HCT116 (cell line): Measurements from ENCODE around the gene GPD1L.

Experiments used
- EGR1 ChIP-seq: IDR thresholded peaks from 2 replicates; pipeline ENCODE4 v1.6.1; 2012; ENCODE audit warnings: low read depth
- EZH2 ChIP-seq: fragments of 200-600 bp; sonication (generic); IDR thresholded peaks from 2 replicates; pipeline ENCODE4 v1.6.1; 2017; ENCODE audit warnings: antibody characterized with exemption, mixed run types
- JUND ChIP-seq: IDR thresholded peaks from 2 replicates; pipeline ENCODE4 v1.6.1; 2012
- POLR2A ChIP-seq: IDR thresholded peaks from 2 replicates; pipeline ENCODE4 v1.7.0; 2011; ENCODE audit warnings: borderline replicate concordance; ENCODE audit not compliant: insufficient read depth, insufficient read length; ENCODE audit errors: extremely low read depth
- SP1 ChIP-seq: IDR thresholded peaks from 2 replicates; pipeline ENCODE4 v1.6.1; 2012; ENCODE audit warnings: low read depth
- SRF ChIP-seq: IDR thresholded peaks from 2 replicates; pipeline ENCODE4 v1.6.1; 2012; ENCODE audit warnings: low read depth
- TCF7L2 ChIP-seq: IDR thresholded peaks from 2 replicates; pipeline ENCODE4 v1.7.0; 2011; ENCODE audit warnings: borderline replicate concordance, inconsistent platforms; ENCODE audit not compliant: insufficient read depth, insufficient read length; ENCODE audit errors: extremely low read depth
- YY1 ChIP-seq: IDR thresholded peaks from 2 replicates; pipeline ENCODE4 v1.6.1; 2011; ENCODE audit warnings: low read length, low read depth, moderate library complexity, mild to moderate bottlenecking; ENCODE audit not compliant: insufficient replicate concordance; ENCODE audit errors: extremely low read depth
- ZNF274 ChIP-seq: fragments of 200-500 bp; sonication (Bioruptor generic); IDR thresholded peaks from 2 replicates; pipeline ENCODE4 v1.6.1; 2014; ENCODE audit warnings: mild to moderate bottlenecking, low read depth, low read length, inconsistent platforms
- TF ChIP-seq, protein P1 (sequence below), 3 experiments: fragments of 200-600 bp in 1 of 3; sonication (generic) in 1 of 3; IDR thresholded peaks in 2 of 3; conservative IDR thresholded peaks in 1 of 3; 2 replicates each; pipeline ENCODE4 v1.5.1; 2012 to 2017; ENCODE audit warnings: low read depth in 2 of 3, low read length in 2 of 3, antibody characterized with exemption in 1 of 3, borderline replicate concordance in 1 of 3, control low read depth in 1 of 3, mild to moderate bottlenecking in 1 of 3, mixed read lengths in 1 of 3, mixed run types in 1 of 3, moderate library complexity in 1 of 3; ENCODE audit not compliant: insufficient read depth in 1 of 3
- TF ChIP-seq, protein P2 (sequence below): IDR thresholded peaks from 2 replicates; pipeline ENCODE4 v1.6.1; 2012
- TF ChIP-seq, protein P3 (sequence below): IDR thresholded peaks from 2 replicates; pipeline ENCODE4 v1.6.1; 2012; ENCODE audit warnings: low read depth
- TF ChIP-seq, protein P4 (sequence below): IDR thresholded peaks from 2 replicates; pipeline ENCODE4 v1.6.1; 2012

DNA sequence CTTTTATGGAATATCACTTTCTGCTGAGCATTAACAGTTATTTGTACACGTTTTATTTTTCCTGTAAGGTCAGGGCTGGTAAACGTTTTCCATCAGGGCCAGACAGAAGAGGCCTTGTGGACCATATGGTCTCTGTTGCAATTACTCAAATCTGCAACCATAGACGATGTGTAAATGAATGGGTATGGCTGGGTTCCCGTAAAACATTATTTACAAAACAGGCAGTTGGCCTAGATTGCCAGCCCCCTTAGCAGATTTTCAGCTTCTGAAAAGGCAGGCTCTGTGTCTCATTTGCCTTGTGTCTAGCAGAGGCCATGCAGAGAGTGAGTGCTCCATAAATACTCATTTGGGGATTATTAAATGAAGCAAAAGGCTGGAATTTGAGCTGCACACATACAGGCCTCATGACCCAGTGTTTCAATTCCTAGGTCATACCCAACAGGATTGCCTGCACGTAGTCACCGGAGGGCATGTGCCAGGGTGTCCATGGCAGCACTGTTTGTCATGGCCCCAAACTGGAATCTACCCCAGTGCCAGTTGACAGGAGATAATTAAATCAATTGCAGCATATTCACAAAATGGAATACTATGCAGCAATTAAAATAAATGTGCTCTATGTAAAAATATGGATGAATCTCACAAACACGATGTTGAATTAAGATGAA, 51.3 kb downstream of the GPD1L start:
- TF ChIP-seq, protein P1, sequence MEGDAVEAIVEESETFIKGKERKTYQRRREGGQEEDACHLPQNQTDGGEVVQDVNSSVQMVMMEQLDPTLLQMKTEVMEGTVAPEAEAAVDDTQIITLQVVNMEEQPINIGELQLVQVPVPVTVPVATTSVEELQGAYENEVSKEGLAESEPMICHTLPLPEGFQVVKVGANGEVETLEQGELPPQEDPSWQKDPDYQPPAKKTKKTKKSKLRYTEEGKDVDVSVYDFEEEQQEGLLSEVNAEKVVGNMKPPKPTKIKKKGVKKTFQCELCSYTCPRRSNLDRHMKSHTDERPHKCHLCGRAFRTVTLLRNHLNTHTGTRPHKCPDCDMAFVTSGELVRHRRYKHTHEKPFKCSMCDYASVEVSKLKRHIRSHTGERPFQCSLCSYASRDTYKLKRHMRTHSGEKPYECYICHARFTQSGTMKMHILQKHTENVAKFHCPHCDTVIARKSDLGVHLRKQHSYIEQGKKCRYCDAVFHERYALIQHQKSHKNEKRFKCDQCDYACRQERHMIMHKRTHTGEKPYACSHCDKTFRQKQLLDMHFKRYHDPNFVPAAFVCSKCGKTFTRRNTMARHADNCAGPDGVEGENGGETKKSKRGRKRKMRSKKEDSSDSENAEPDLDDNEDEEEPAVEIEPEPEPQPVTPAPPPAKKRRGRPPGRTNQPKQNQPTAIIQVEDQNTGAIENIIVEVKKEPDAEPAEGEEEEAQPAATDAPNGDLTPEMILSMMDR (IDR thresholded peaks at IDR 0.05 in 2 of 3, conservative IDR thresholded peaks at IDR 0.05 in 1 of 3; ENCODE audit: borderline replicate concordance in 1 of 3, insufficient read depth in 1 of 3, low read depth in 2 of 3, low read length in 2 of 3): no peak
- TF ChIP-seq POLR2A (no peak), EZH2 (no peak), SRF (no peak), SP1 (no peak), JUND (no peak), YY1 (no peak), TCF7L2 (no peak), ZNF274 (no peak), EGR1 (no peak)
- TF ChIP-seq, protein P2, sequence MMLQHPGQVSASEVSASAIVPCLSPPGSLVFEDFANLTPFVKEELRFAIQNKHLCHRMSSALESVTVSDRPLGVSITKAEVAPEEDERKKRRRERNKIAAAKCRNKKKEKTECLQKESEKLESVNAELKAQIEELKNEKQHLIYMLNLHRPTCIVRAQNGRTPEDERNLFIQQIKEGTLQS: no peak
- TF ChIP-seq, protein P3, sequence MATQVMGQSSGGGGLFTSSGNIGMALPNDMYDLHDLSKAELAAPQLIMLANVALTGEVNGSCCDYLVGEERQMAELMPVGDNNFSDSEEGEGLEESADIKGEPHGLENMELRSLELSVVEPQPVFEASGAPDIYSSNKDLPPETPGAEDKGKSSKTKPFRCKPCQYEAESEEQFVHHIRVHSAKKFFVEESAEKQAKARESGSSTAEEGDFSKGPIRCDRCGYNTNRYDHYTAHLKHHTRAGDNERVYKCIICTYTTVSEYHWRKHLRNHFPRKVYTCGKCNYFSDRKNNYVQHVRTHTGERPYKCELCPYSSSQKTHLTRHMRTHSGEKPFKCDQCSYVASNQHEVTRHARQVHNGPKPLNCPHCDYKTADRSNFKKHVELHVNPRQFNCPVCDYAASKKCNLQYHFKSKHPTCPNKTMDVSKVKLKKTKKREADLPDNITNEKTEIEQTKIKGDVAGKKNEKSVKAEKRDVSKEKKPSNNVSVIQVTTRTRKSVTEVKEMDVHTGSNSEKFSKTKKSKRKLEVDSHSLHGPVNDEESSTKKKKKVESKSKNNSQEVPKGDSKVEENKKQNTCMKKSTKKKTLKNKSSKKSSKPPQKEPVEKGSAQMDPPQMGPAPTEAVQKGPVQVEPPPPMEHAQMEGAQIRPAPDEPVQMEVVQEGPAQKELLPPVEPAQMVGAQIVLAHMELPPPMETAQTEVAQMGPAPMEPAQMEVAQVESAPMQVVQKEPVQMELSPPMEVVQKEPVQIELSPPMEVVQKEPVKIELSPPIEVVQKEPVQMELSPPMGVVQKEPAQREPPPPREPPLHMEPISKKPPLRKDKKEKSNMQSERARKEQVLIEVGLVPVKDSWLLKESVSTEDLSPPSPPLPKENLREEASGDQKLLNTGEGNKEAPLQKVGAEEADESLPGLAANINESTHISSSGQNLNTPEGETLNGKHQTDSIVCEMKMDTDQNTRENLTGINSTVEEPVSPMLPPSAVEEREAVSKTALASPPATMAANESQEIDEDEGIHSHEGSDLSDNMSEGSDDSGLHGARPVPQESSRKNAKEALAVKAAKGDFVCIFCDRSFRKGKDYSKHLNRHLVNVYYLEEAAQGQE: no peak
- TF ChIP-seq, protein P4, sequence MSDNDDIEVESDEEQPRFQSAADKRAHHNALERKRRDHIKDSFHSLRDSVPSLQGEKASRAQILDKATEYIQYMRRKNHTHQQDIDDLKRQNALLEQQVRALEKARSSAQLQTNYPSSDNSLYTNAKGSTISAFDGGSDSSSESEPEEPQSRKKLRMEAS: no peak
